ENCODE measurements around the gene UBE2E1.
A peak's percentile ranks its signal among the peaks of the same experiment; 100 is the strongest.
"Not testable (repeated sequence)": the region's sequence is repeated elsewhere in the genome, so short reads cannot be mapped to it uniquely, and the experiment has no call there.

Gene UBE2E1

GRCh38 chr3:23823620-23824019 lies 17.9 kb downstream of the UBE2E1 start:
- DNase-seq, result no peak

GRCh38 chr3:23824699-23825444 lies 19.1 kb downstream of the UBE2E1 start:
- DNase-seq, result no peak

GRCh38 chr3:23825802-23826201 lies 20.0 kb downstream of the UBE2E1 start:
- DNase-seq, result no peak

- DNase-seq, result no peak
These were observed 20.8 kb downstream of the UBE2E1 start for GRCh38 chr3:23826382-23827064.

- no peak for DNase-seq
These were observed 23.6 kb downstream of the UBE2E1 start for GRCh38 chr3:23829242-23829934.

- DNase-seq, result no peak
These were observed 25.2 kb downstream of the UBE2E1 start for GRCh38 chr3:23830869-23831484.

GRCh38 chr3:23831517-23832394 lies 26.0 kb downstream of the UBE2E1 start:
- DNase-seq, result no peak

GRCh38 chr3:23832523-23832922 lies 26.8 kb downstream of the UBE2E1 start:
- no peak for DNase-seq

GRCh38 chr3:23834082-23834870 lies 28.5 kb downstream of the UBE2E1 start:
- no peak for DNase-seq

GRCh38 chr3:23835087-23835486 lies 29.3 kb downstream of the UBE2E1 start:
- DNase-seq, result no peak

- no peak for DNase-seq
These were observed 30.0 kb downstream of the UBE2E1 start for GRCh38 chr3:23835802-23836201.

- no peak for DNase-seq
These were observed 30.9 kb downstream of the UBE2E1 start for GRCh38 chr3:23836536-23837230.

- DNase-seq, result no peak
These were observed 31.5 kb downstream of the UBE2E1 start for GRCh38 chr3:23837286-23837685.

- no peak for DNase-seq
These were observed 31.9 kb downstream of the UBE2E1 start for GRCh38 chr3:23837691-23838090.

- DNase-seq, result peak; percentile 6 to 21
These were observed 34.8 kb downstream of the UBE2E1 start for GRCh38 chr3:23840521-23840920.

GRCh38 chr3:23843869-23844268 lies 38.1 kb downstream of the UBE2E1 start:
- DNase-seq, result no peak

GRCh38 chr3:23845326-23846216 lies 39.8 kb downstream of the UBE2E1 start:
- no peak for DNase-seq

GRCh38 chr3:23849462-23849861 lies 43.7 kb downstream of the UBE2E1 start:
- DNase-seq, result not testable (repeated sequence)

GRCh38 chr3:23856286-23856685 lies 50.5 kb downstream of the UBE2E1 start:
- DNase-seq, result no peak

Measured in NCI-H526 (cell line).